GM12875 (cell line): ENCODE measurements around the gene HM13.
"Not testable (repeated sequence)": the region's sequence is repeated elsewhere in the genome, so short reads cannot be mapped to it uniquely, and the experiment has no call there.

Experiments
- H3K4me3 ChIP-seq: one replicate; pipeline ENCODE4 v1.5.1; 2011; ENCODE audit warnings: low read depth, low read length, control low read depth
- TF ChIP-seq, protein P1 (sequence below): IDR thresholded peaks from 2 replicates; pipeline ENCODE4 v1.5.1; 2011; ENCODE audit warnings: low read depth, mild to moderate bottlenecking, control low read depth, inconsistent platforms, low read length, moderate library complexity, borderline replicate concordance; ENCODE audit not compliant: insufficient read depth

The HM13 gene, protein sequence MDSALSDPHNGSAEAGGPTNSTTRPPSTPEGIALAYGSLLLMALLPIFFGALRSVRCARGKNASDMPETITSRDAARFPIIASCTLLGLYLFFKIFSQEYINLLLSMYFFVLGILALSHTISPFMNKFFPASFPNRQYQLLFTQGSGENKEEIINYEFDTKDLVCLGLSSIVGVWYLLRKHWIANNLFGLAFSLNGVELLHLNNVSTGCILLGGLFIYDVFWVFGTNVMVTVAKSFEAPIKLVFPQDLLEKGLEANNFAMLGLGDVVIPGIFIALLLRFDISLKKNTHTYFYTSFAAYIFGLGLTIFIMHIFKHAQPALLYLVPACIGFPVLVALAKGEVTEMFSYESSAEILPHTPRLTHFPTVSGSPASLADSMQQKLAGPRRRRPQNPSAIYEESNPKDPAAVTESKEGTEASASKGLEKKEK

DNA sequence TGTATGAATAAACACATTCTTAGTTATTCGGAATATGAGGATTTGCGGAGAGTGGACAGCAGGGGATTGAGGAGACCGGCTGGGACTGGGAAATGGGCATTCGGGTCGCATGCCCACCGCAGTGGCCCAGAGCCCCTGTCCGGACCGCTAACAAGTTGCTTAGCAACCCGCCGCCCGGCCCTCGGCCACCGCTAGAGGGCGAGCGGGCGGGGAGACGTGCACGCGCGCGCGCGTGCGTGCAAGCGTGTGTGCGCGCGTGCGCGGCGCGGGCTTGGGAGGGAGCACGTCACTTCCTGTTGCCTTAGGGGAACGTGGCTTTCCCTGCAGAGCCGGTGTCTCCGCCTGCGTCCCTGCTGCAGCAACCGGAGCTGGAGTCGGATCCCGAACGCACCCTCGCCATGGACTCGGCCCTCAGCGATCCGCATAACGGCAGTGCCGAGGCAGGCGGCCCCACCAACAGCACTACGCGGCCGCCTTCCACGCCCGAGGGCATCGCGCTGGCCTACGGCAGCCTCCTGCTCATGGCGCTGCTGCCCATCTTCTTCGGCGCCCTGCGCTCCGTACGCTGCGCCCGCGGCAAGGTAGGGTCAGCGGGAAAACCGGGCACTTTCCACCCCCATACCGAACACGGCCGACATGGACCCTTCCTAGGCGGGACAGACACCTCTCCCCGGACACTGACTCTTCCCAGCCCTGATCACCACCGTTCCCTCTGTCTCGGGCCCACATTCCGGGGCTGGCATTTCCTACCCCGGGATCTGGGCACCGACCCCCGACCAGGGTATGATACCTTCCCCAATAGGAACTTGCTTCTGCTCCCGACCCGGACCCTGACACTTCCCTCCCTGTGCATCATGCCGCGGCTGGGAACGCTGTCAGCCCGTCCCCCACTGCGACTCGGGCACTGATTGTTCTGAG is at the start of gene HM13:
TSS of gene HM13 (plus strand) at position 289 of the 918 bp plus-strand sequence. CDS start at position 399, 110 bp downstream.
- peak within 1 kb of the TSS; percentile 76 for H3K4me3 ChIP-seq
- TF ChIP-seq, protein P1, sequence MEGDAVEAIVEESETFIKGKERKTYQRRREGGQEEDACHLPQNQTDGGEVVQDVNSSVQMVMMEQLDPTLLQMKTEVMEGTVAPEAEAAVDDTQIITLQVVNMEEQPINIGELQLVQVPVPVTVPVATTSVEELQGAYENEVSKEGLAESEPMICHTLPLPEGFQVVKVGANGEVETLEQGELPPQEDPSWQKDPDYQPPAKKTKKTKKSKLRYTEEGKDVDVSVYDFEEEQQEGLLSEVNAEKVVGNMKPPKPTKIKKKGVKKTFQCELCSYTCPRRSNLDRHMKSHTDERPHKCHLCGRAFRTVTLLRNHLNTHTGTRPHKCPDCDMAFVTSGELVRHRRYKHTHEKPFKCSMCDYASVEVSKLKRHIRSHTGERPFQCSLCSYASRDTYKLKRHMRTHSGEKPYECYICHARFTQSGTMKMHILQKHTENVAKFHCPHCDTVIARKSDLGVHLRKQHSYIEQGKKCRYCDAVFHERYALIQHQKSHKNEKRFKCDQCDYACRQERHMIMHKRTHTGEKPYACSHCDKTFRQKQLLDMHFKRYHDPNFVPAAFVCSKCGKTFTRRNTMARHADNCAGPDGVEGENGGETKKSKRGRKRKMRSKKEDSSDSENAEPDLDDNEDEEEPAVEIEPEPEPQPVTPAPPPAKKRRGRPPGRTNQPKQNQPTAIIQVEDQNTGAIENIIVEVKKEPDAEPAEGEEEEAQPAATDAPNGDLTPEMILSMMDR = peak; percentile 100

DNA sequence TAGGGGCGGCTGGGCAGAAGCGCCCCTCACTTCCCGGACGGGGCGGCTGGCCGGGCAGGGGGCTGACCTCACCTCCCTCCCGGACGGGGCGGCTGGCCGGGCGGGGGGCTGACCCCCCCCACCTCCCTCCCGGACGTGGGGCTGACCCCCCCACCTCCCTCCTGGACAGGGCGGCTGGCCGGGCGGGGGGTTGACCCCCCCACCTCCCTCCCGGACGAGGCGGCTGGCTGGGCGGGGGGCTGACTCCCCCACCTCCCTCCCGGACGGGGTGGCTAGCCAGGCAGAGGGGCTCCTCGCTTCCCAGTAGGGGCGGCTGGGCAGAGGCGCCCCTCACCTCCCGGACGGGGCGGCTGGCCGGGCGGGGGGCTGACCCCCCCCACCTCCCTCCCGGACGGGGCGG is 43.3 kb upstream of the HM13 start:
- H3K4me3 ChIP-seq = not testable (repeated sequence)

DNA sequence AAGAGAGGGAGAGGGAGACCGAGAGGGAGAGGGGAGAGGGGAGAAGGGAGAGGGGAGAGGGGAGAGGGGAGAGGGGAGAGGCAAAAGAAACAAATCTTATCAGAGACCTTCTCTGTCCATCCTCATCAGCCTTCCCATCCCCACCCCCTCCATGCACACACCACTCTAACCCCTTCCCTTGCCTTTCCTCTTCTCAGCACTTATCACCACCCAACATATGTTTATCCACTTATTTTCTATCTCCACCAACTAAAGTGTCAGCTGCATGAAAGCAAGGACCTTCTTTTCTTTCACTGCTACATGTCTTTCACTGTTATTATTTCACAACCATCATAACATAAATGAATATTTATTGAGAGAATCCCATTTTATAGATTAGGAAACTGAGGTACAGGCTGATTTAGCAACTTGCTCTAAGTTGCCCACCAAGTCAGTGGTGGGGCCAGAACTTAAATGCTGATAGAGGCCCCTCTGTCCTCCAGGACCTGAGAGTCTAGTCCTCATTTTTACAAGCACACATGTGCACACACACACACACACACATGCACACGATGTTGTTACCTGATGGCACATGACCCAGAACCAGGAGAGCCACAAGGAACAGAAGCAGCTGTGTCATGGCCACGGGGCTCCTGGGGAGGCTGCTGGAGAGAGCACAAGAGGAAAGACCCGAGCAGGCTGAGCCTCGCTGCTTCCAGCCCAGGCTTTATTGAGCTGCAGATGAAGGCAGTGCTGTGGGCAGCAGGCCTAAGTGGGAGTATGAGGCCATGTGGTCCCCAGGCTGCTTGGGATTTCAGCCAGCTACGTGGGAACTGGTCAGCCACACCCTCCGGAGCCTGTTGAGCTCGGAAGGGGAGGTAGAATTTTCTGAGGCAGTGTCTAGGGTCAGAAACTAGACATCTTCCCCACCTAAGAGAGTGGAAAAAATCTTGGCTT is 41.6 kb upstream of the HM13 start:
- H3K4me3 ChIP-seq = no peak overlapping the region
- TF ChIP-seq, protein P1 = no peak

DNA sequence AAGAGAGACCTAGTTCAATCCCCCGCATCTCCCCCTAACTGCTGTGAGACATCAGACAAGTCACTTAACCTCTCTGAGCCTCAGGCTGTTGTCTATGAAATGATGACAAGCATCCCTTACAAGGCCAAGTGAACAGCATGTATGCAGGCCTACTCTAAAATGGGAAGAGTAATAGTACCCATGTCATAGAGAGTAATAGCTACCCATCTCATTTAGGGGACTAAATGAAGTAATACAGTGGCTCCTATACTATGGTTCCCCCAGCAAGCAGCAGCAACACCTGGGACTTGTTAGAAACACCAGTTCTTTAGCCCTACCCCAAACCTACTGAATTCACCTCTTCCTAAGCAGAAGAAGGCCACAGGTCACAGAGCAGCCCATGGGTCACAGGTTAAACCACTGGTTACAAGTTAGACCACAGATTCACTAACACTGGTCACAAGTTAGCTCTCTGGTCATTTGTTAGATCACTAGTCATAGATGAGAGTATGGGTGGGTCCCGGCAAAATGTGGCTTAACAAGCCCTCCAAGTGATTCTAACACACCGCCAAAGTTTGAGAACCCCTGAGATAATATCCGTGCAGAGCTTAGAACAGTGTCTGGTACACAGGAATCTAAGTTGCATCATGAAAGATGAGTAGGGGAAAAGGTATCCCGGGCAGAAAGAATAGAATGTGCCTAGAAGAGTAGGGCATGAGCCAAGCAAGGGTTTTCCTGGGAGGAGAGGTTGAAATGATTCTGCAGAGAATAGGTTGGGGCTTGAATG is 40.7 kb upstream of the HM13 start:
- TF ChIP-seq, protein P1 = no peak
- no peak overlapping the region for H3K4me3 ChIP-seq

DNA sequence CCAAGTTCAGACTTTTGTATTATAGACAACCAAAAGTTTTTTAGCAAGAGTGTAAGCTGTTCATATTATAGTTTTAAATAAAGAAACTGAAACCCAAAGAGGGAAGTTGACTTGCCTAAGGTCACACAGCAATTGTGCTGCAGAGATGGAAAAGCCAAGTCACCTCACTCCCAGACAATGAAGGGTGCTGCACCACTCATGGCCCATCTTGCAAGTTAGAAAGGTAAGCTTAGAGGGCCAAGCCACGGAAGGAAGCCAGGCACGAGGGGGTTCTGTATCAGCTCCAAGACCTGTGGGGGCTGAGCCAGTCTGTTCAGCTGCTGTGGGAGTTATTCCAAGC is 40.2 kb upstream of the HM13 start:
- H3K4me3 ChIP-seq = no peak overlapping the region
- TF ChIP-seq, protein P1 = no peak

DNA sequence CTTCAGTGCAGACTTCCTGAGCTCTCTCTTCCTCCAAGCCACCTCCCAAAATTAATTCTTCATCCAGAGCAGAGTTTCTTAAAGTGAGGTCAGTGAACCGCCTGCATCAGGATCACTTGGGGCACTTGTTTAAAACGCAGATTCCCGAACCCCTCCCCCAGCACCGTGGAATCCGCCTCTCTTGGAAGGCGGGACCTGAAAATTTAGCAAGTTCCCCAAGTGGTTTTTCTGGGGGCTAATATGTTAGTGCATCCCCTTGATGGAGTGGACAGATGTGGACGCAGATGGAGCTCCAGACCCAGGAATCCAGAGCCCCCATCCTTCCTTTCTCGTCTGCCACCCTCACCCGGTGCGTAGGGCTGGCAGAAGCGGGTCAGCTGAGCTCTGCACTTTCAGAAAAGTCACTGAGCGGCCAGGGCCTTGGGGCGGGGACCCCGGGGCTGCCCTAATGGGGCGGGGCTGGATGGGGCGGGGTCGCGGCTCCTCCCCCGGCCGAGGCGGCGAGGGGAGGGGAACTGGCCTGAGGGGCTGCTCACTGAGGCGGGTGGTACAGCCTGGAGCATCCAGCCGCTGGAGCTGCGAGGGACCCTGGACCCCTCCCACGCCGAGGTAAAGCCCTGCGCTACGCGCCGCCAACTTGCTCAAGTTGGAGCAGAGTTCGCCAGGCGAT is 39.3 kb upstream of the HM13 start, which contains the start of the genes DEFB124 and REM1:
TSS of gene DEFB124 (minus strand) at position 370 of the 670 bp plus-strand sequence. CDS start 2,114 bp downstream, outside the sequence.
TSS of gene REM1 (plus strand) at position 531 of the 670 bp plus-strand sequence. CDS start 1,158 bp downstream, outside the sequence.
- TF ChIP-seq, protein P1 = no peak
- no peak within 1 kb of the TSS for H3K4me3 ChIP-seq
